HG03108 (cell line): ENCODE data around the gene CACHD1.

Experiments
- ATAC-seq: cut with Tn5 transposase; IDR thresholded peaks from one replicate; pipeline ENCODE4 v1.9.1; 2021; ENCODE audit warnings: moderate library complexity; ENCODE audit not compliant: unreplicated experiment

The CACHD1 gene

DNA sequence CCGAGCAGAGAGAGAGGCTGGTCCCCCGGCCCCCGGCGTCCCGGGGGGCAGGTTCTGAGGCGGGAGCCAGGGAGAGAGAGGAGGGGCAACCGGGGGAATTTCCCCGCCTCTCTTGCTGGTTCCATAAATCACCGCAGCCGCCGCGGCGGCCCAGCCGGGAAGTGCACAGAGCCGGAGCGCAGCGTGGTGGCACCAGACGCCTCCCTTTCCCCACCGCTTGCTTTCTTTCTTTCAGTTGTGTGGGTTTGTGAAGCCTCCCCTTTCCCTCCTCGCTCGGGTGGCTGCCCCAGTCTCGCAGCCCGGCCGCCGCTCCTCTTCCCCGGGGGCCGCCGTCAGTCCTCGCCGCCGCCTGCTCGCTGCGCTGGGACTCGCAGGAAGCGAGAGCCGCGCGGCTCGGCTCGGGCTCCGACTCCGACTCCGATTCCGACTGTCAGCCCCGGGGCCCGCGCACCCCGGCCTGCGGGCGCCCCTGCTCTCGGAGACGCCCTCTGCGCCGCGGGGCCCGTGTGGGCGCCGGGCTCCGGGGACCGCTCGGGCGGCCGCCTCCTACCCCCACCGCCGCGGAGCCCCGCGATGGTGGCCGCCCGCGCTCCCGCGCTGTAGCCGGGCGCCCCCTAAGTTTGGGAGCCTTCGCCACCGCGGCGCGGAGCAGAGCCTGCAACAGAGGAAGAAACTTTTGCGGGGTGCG is at the start of gene CACHD1:
CACHD1 (plus strand) TSS at position 153 of the 688 bp plus-strand sequence. CDS start 616 bp downstream, outside the sequence.
- ATAC-seq = peak; percentile 77

DNA sequence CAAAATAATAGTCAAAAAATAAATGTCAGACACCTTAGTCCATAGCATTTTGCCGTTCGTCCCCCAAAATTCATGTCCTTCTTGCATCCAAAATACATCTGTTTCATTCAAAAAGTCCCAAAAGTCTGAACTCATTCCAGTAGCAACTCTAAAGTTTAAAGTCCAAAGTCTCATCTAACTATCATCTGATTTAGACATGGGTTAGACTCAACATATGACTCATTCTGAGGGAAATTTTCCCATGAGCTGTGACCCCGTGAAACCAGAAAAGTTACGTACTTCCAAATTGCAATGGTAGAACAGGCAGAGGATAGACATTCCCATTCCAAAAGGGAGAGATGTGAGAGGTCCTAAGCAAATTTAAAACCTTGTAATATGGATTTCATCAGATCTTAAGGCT is 48.6 kb upstream of the CACHD1 start:
- ATAC-seq = no peak

DNA sequence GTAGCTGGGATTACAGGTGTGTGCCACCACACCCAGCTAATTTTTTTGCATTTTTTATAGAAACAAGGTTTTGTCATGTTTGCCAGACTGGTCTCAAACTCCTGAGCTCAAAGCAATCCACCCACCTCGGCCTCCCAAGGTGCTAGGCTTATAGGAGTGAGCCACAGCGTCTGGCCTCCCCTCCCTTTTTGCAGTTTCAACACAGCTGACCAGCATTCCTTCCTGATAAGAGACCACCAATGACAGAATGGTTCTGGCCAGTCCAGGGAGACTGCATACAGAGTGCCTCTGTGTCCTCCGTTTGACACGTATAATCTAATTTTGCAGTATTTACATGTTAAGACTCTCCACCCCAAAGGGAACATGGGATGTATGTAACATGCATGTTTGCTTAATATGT is 46.4 kb upstream of the CACHD1 start:
- ATAC-seq = no peak

DNA sequence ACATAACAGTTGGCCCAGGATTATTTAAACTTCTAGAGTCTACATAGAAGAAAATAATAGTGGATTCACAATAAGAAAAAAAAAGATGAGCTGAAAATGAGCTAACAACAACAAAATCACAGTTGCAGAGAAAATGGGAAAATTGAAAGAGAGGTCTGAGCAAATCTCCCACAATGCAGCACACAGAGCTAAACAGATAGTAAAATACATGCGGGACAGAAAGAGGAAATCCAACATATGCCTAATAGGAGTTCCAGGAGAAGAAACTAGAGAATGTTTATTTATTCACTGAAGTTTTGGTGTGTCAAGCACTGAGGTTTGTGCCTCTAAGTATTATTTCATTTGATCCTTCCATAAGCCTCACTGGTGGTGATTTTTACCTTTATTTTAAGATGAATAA is 45.5 kb upstream of the CACHD1 start:
- ATAC-seq = no peak

DNA sequence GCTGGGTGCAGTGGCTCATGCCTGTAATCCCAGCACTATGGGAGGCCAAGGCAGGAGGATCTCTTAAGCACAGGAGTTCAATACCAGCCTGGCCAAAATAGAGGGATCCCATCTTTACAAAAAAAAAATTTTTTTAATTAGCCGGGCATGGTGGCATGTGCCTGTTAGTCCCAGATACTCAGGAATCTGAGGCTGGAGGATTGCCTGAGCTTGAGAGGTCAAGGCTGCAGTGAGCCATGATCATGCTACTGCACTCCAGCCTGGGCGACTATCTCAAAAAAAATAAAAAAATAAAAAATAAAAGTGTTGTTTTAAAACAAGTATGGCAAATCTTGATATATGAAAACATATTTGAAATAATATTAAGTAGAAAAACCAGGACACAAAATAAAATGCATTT is 44.4 kb upstream of the CACHD1 start:
- no peak for ATAC-seq

DNA sequence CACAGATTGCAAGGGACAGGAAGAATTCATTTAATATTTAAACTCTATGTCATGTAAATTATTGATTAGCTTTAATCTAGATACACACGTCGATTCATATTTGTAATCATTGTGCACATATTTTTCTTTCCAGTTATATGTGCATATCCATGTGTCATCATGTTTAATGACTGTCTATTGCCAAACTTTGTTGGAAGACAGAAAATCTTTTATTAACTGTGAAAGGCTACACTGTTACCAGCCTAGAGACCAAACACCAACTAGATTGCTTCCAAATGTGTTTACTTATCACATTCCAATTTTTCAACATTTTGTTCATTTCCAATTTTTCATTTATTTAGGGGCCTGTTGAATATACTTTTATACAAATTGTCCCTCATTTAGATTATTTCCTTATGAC is 43.2 kb upstream of the CACHD1 start:
- ATAC-seq = no peak

DNA sequence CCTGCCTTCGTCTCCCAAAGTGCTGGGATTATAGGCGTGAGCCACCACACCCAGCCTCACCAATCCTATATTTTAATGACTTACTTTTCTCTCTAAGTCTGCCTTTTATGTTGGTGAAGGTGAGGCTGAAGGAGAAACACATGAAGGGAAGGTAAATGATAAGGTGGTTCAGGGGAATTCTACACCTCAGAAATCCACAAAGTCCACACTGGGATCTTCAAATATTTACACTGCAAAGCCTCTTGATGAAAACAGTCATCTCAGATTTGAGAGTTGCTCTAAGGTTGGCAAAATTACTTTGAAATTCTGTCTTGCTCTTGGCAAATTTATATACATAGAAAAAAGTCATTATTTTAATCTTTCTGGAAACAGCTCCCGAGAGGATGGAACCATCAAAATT is 42.0 kb upstream of the CACHD1 start:
- ATAC-seq = no peak

DNA sequence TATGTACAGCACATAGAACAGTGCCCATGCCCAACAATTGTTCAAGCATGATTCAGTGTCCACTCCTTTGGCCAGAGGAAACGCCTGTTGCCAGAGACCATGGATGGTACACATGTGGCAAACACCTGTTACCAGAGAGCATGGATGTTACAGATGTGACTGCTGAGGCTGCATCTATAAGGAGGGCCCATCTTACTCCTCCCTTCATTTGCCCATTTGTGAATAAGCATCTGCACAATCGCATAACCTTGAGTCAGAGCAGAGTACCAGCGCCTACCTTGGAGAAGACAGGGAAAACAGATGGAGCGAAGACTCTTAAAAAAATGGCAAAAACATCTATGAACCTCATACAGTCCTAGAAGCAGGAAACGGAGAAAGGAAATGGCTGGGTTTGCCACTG is 36.6 kb upstream of the CACHD1 start:
- ATAC-seq = no peak

DNA sequence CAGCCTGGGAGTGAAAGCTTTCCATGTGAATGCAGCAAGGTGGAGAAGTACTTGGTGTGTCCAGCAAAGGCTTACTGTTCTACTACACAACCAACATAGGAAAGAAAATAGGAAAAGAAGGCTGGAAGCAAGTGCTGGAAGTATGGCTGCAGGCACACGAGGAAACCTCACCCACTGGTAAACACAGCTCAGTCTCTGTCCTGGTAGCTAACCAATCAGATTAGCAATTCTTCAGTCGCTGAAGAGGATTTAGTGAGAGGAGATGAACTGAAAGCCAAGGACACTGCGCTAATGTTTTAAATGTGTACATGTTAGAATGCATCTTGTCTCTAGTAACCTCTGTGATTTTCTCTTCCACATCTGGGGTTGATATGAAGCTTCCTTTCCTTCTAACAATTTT is 36.2 kb upstream of the CACHD1 start:
- ATAC-seq = no peak

DNA sequence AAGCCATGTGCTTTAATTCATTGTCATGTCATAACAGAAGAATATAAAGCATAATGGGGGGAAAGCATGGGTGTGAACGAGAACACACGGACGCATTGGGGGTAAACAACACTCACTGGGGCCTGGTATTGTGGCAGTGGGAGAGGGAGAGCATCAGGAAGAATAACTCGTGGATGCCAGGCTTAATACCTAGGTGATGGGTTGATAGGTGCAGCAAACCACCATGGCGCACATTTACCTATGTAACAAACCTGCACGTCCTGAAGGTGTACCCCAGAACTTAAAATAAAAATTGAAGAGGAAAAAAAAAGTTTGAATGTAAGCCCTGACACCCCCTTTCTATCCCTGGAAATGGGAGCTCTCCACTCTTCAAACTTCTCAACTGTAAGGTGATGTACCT is 34.9 kb upstream of the CACHD1 start:
- no peak for ATAC-seq

DNA sequence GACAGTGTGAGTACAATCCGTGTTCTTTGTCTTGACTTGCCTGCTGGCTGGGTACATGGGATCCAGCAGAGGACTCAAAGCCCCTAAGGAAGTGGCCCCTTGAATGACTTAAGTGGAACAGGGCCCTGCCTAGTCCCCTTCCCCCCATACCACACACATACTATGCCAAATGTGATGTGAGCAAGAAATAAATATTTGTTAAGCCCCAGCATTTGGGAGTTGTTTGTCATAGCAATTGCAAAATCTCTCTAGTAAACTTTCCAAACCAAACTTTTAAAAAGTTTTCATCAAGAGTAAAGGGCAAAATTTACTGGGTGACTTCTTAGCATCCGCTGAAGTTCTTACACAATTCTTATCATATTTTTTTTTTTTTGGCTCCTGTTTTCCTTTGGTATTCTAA is 32.5 kb upstream of the CACHD1 start:
- no peak for ATAC-seq

DNA sequence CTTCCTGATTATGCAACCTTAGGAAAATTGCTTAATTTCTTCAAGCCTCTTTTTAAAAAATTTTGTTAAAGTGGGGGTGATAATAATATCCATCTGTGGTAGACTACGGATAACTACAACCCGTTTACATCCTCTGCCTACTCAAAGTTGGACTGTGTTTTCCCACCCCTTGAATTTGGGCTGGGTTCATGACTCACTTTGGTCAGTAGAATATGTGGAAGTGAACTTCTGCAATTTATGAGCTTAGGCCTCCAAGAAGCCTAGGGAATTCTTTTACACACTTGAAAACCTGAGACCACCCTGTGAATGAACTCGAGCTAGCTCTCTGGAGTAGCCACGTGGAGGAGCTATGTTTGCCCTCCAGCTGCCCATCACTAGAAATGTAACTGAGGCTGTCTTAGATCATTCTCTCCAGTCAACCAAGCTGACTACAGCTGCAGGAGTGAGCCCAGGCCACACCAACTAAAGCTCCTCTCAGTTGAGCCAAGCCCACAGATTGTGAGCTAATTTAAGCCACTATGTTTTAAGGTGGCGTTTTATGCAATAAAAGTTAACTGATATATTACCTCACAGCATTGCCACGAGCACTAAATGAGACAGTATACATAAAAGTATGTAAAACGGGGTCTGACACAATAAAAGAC is 29.6 kb upstream of the CACHD1 start:
- no peak for ATAC-seq

DNA sequence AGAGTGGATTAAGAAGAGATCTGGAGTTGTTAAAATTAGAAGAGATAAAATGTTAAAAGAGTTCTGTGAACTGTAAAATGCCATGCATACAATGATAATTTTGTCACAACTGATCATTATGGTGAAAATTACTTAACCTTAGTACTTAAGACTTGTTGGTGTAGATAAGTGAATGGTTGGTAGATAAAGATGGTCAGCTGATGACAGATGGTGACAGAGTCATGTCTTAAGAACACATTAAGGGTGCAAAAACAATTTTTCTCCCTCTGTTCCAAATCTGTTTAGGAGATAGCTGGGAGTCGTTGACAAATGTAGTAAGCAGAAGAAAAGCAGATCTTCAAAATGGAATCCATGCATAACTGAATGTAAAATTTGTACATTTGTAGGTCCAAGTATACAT is 18.5 kb upstream of the CACHD1 start:
- ATAC-seq = no peak

DNA sequence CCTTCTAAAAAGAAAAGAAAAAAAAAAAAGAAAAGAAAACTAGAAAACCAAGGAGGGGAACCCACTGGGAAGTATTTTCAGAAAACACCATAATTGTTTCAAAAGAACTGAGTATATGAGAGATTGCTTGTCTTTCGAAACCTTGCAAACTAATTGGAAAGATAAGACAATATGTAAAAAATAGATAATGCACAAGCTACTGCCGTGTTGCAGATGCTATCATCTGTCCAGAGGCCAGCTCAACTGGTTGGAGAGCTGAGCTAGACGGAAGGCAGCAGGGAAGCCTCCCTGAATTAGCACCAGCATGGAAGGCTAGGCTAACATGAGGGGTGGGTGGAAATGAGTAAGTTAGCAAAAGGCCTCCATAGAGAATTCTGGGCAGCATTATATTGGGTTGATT is 16.2 kb upstream of the CACHD1 start:
- ATAC-seq = no peak

DNA sequence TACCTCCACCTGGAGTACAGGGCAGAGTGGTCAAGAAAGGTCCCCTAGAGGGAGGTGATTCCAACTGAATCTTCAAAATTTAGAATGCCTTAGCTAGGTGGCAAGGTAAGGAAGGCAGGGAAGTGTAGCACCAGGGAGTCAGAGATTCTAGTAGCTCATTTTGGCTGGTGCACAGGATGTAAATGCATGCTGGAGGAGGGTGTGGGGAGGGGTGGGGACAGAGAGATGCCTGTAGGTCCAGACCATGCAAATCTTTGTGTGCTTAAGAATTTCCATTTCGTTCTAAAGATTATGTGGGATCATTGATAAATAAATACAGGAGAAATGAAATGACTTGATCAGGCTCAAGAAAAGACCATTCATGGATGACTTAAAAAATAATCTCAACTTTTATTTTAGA is 11.0 kb upstream of the CACHD1 start:
- no peak for ATAC-seq

DNA sequence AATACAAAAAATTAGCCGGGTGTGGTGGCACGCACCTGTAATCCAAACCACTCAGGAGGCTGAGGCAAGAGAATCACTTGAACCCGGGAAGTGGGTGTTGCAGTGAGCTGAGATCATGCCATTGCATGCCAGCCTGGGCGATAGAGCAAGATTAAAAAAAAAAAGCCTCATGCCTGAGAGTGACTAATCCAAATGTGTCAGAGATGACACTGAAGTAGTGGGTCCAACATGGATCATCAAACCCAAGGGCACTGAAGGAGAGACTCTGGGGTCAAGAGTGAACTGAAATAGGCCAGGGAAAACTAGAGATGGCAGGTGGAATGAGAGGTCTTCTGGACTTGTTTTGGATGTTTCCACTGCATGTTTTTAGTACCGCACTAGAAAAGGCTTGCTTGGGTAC is 10.2 kb upstream of the CACHD1 start:
- no peak for ATAC-seq

DNA sequence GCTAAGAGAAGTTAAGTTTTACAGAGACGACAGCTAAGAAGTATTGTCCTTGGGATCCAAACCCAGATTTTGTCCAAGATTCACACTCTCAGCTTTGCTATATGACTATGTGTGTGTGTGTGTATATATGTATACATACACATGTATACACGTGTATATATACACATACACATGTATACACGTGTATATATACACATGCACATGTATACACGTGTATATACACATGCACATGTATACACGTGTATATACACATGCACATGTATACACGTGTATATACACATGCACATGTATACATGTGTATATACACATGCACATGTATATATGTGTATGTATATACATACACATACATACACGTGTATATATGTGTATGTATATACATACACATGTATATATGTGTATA is 3.9 kb upstream of the CACHD1 start:
- ATAC-seq = no peak

DNA sequence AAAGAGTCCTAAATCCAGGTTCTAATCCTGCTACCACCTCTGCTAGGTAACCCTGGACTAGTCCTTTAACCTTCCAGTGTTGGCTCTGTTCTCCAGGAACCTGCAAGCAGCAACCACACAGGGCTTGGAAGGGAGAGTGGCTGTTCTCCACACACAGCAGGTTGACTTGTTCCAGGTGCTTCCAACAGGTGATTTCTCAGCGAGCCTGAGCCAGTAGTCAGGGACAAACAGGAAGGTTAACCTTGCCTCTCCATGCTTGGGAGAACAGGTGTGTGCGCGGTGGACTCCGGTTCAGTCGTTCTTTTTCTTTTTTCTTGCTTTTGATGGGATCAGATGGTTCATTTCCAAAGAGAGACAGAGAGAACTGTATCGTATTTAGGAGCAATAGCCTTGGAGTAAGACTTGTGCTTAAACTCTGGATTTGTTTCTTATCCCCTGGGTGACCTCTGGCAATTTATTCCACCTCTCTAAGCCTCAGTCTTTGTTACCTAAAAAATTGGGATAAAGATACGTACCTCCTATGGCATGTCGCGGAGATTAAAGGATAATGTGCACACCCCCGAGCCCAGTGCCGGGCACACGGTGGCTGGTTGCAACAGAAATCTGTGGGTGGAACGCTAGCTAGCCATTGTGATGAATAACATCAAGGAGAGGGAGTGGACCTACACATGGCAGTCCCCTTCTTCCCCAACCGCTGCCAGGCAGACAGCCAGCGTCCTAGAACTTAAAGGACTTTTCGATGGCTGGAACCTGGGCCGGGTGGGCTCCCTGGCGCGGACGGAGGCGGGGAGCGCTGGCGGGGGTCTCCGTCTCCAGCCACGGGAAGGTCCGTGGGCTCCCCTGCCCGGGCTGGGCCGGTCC is 583 bp upstream of the CACHD1 start:
- no peak for ATAC-seq

DNA sequence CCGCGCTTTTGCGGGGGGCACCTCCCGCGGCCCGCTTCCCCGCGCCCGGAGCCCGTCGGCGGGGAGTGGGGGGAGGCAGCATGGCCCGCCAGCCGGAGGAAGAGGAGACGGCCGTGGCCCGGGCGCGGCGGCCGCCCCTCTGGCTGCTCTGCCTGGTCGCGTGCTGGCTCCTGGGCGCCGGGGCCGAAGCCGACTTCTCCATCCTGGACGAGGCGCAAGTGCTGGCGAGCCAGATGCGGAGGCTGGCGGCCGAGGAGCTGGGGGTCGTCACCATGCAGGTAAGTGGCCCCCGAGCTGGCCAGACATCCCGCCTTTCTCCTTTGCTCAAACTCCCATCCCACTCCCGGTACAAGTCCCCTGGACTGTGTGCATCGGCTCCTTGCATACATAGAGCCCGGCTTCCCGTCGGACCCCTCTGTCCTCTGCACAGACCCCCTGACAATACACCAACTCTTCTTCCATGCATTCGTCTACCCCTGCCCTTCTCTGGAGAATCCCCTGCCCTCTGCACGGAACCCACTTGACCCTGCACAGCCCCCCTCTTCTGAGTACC is 812 bp downstream of the CACHD1 start:
- peak; percentile 13 for ATAC-seq

DNA sequence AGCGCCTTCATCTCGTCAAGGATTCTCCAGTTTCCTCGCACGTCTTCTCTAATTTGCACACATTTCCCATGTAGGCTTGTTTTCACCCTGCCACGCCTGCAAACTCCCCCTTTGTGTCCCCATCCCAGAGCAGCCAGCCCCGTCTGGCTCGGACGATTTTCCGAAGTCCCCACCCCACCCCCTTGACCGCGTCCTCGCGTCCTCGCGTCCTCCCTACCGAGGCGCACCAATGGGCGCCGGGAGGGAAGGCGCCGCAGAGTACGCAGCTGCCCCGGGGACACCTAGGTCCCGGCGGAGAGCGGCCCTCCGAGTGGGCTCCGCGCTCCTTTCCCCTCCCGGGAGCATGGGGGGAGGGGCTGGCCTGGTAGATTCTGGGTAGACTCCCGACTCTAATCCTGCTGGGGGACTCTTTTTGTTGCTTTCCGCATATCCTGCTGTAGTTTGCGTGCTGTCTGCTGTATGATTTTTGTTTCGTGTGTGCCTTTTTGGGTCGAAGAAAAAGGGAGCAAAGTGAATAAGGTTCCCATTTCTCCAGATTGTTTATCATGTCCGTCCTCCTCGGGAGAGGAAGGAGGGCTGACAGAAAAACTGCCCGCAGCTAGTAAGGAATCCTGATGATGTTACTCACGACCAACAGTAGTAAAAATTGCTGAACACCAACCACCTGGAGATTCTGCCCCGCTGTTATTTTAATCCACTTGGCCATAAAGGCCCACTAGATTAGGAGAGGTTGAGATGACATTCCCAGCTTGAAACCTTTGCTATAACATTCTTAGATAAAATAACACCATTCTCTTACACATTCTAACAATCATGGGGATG is 1.5 kb downstream of the CACHD1 start:
- no peak for ATAC-seq

DNA sequence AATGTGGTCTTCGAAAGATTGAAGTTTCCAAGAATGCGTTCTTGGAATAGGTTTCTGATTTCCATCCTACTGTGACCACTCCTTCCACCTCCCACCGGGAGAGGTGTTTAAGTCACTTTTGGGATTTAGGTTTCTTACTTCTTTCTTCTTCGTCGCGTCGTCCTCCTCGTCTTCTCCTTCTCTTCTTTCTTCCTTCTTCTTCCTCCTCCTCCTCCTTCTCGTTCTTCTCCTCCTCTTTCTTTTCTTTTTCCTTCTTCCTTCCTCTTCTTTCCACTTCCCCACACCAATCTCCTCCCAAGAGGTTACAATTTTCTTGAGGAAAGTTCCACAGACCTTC is 2.1 kb downstream of the CACHD1 start:
- ATAC-seq = no peak
